ENCODE measurements around the gene UACA.

The UACA gene, protein sequence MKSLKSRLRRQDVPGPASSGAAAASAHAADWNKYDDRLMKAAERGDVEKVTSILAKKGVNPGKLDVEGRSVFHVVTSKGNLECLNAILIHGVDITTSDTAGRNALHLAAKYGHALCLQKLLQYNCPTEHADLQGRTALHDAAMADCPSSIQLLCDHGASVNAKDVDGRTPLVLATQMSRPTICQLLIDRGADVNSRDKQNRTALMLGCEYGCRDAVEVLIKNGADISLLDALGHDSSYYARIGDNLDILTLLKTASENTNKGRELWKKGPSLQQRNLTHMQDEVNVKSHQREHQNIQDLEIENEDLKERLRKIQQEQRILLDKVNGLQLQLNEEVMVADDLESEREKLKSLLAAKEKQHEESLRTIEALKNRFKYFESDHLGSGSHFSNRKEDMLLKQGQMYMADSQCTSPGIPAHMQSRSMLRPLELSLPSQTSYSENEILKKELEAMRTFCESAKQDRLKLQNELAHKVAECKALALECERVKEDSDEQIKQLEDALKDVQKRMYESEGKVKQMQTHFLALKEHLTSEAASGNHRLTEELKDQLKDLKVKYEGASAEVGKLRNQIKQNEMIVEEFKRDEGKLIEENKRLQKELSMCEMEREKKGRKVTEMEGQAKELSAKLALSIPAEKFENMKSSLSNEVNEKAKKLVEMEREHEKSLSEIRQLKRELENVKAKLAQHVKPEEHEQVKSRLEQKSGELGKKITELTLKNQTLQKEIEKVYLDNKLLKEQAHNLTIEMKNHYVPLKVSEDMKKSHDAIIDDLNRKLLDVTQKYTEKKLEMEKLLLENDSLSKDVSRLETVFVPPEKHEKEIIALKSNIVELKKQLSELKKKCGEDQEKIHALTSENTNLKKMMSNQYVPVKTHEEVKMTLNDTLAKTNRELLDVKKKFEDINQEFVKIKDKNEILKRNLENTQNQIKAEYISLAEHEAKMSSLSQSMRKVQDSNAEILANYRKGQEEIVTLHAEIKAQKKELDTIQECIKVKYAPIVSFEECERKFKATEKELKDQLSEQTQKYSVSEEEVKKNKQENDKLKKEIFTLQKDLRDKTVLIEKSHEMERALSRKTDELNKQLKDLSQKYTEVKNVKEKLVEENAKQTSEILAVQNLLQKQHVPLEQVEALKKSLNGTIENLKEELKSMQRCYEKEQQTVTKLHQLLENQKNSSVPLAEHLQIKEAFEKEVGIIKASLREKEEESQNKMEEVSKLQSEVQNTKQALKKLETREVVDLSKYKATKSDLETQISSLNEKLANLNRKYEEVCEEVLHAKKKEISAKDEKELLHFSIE (N-terminal part only)

DNA sequence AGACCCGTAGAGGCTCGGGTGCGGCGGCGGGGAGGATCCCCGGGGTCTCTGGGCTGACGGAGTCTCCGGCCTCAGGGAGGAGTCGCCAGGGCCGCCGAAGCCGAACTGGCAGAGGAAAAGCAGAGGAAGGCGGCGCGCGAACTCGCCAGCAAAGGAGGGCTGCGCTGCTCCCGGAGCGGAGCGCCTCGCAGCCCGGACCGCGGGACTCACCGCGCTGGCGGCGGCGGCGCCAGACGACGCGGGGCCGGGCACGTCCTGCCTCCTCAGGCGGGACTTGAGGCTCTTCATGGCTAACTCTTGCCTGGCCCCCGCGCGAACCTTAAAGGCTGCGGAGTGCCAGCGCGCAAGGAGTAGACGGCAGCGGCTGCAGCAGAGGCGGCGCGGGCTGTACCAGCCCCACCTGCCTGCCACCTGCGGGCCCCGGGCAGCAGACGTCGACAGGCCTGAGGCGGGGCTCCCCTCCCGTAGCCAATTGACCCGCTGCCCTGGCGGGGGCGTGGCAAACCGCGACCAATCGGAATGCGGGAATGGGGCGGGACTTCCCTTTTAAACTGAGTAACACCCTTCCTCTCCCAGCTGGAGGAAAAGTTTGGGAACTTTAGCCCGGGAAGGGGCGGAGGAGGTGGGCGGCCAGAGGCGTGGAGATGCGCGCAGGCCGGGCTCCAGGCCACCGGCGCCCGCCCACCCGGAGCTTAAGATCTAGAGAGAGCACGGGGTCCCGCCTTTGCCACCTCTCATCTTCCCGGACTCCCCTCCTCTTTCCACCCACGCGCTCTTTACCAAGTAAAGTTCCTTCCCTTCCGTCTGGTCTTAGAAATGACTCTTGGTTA, at the start of gene UACA:
UACA (minus strand) TSS at position 439 of the 830 bp plus-strand sequence; CDS start at position 288, 151 bp downstream.
- Histone ChIP-seq H3K36me3 (ENCODE audit: insufficient read depth, low read length) (no peaks in the 10 kb centered on the region), H3K4me2 (ENCODE audit: low read depth, low read length, poor library complexity, severe bottlenecking) (peak within 1 kb of the TSS; percentile 98), H3K27me3 (ENCODE audit: insufficient read depth, low read length, poor library complexity, severe bottlenecking) (peaks cover 6% of the 10 kb centered on the region), H3K4me1 (ENCODE audit: insufficient read depth, low read length, poor library complexity, severe bottlenecking) (peaks cover 33% of the 10 kb centered on the region), H3K9me3 (ENCODE audit: insufficient read depth, low read depth, low read length) (no peaks in the 10 kb centered on the region), H3K9me2 (replicated peaks; ENCODE audit: low read depth, low read length) (no peaks in the 10 kb centered on the region), H3K9ac (ENCODE audit: low read depth, low read length, poor library complexity, severe bottlenecking) (peak within 1 kb of the TSS; percentile 75), H2AFZ (ENCODE audit: low read length) (peak within 1 kb of the TSS; percentile 96), H4K20me1 (ENCODE audit: insufficient read depth, low read length, poor library complexity, severe bottlenecking) (peaks cover 3% of the 10 kb centered on the region), H3K4me3 (ENCODE audit: low read length, poor library complexity, severe bottlenecking) (peak within 1 kb of the TSS; percentile 90), H3F3A (ENCODE audit: low read depth) (no peaks in the 10 kb centered on the region; the same call in 1 of the 2 replicates), H3K79me2 (ENCODE audit: insufficient read depth, low read length) (peaks cover 13% of the 10 kb centered on the region)
- no peak for TF ChIP-seq EZH2phosphoT487 (IDR thresholded peaks at IDR 0.05; ENCODE audit: borderline replicate concordance)
- TF ChIP-seq, protein P1, sequence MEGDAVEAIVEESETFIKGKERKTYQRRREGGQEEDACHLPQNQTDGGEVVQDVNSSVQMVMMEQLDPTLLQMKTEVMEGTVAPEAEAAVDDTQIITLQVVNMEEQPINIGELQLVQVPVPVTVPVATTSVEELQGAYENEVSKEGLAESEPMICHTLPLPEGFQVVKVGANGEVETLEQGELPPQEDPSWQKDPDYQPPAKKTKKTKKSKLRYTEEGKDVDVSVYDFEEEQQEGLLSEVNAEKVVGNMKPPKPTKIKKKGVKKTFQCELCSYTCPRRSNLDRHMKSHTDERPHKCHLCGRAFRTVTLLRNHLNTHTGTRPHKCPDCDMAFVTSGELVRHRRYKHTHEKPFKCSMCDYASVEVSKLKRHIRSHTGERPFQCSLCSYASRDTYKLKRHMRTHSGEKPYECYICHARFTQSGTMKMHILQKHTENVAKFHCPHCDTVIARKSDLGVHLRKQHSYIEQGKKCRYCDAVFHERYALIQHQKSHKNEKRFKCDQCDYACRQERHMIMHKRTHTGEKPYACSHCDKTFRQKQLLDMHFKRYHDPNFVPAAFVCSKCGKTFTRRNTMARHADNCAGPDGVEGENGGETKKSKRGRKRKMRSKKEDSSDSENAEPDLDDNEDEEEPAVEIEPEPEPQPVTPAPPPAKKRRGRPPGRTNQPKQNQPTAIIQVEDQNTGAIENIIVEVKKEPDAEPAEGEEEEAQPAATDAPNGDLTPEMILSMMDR (conservative IDR thresholded peaks at IDR 0.05; ENCODE audit: low read length): no peak

DNA sequence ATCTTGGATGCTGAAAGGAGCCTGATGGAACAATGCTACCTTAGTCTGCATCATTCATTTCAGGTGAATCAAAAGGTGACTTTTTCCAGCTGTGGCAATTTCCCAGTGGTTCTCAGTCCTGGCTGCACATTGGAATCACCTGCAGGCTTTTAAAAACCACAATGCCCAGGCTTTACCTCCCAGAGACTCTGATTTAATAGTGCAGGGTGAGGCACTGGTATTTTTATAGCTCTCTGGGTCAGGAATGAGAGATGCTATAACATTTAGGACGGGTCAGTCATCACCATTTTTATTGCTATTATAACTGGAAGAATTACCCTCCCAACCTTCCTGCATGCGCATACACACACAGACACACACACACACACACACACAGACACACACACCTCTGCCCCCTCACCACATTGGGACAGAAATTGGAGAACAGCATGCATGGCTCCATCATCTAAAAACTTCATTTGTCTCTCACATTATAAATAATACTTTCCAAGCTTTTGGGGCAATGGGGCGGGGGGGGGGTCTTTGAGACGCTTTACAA, 49.5 kb upstream of the UACA start:
- H3K9ac ChIP-seq (ENCODE audit: low read depth, low read length, poor library complexity, severe bottlenecking): no peak overlapping the region
- no peaks in the 10 kb centered on the region for H3K79me2 ChIP-seq (ENCODE audit: insufficient read depth, low read length)
- no peak overlapping the region for H2AFZ ChIP-seq (ENCODE audit: low read length)
- no peaks in the 10 kb centered on the region for H3F3A ChIP-seq (ENCODE audit: low read depth)
- peaks cover 19% of the 10 kb centered on the region for H3K4me1 ChIP-seq (ENCODE audit: insufficient read depth, low read length, poor library complexity, severe bottlenecking)
- H3K4me2 ChIP-seq (ENCODE audit: low read depth, low read length, poor library complexity, severe bottlenecking): no peak overlapping the region
- no peaks in the 10 kb centered on the region for H3K27me3 ChIP-seq (ENCODE audit: insufficient read depth, low read length, poor library complexity, severe bottlenecking)
- H3K4me3 ChIP-seq (ENCODE audit: low read length, poor library complexity, severe bottlenecking): no peak overlapping the region
- no peaks in the 10 kb centered on the region for H4K20me1 ChIP-seq (ENCODE audit: insufficient read depth, low read length, poor library complexity, severe bottlenecking)
- no peaks in the 10 kb centered on the region for H3K9me2 ChIP-seq (replicated peaks; ENCODE audit: low read depth, low read length)
- no peaks in the 10 kb centered on the region for H3K36me3 ChIP-seq (ENCODE audit: insufficient read depth, low read length)
- TF ChIP-seq, protein P1 (conservative IDR thresholded peaks at IDR 0.05; ENCODE audit: low read length): no peak
- TF ChIP-seq EZH2phosphoT487 (IDR thresholded peaks at IDR 0.05; ENCODE audit: borderline replicate concordance): no peak
- H3K9me3 ChIP-seq (ENCODE audit: insufficient read depth, low read depth, low read length): no peaks in the 10 kb centered on the region
